PC-9 (cell line): ENCODE results near the gene POMP.
"Not testable (repeated sequence)": the region's sequence is repeated elsewhere in the genome, so short reads cannot be mapped to it uniquely, and the experiment has no call there.

Experiments used
- CTCF ChIP-seq: fragments of 200-600 bp; sonication (generic); conservative IDR thresholded peaks from 2 replicates; pipeline ENCODE4 v1.6.1; 2017; ENCODE audit warnings: mixed run types, antibody characterized with exemption, mild to moderate bottlenecking, moderate library complexity
- EZH2 ChIP-seq: fragments of 200-600 bp; sonication (generic); IDR thresholded peaks from 2 replicates; pipeline ENCODE4 v1.8.0; 2017; ENCODE audit warnings: antibody characterized with exemption, low read depth

- not testable (repeated sequence) for TF ChIP-seq CTCF, EZH2
Measured at GRCh38 chr13:28683169-28683568, 24.2 kb downstream of the POMP start.
